Measurements from ENCODE around the gene ANAPC5.
"Not testable (repeated sequence)": the region's sequence is repeated elsewhere in the genome, so short reads cannot be mapped to it uniquely, and the experiment has no call there.

Gene ANAPC5

GRCh38 chr12:121397521-121397920 lies 45.3 kb upstream of the ANAPC5 start:
- Histone ChIP-seq H3K4me1 (no peaks in the 10 kb centered on the region), H3K27me3 (ENCODE audit: control insufficient read depth, insufficient read depth, low read length) (no peaks in the 10 kb centered on the region), H3K4me2 (ENCODE audit: low read length) (no peak overlapping the region), H3K79me2 (peaks cover 8% of the 10 kb centered on the region), H3K9me3 (ENCODE audit: control insufficient read depth, low read length) (no peaks in the 10 kb centered on the region), H2AFZ (no peak overlapping the region), H3K9ac (no peak overlapping the region), H3K27ac (no peak overlapping the region), H3K36me3 (ENCODE audit: control insufficient read depth, insufficient read depth, low read length) (no peaks in the 10 kb centered on the region), H3K4me3 (ENCODE audit: low read depth, low read length) (no peak overlapping the region)
- no peak for TF ChIP-seq CTCF (IDR thresholded peaks at IDR 0.05)

GRCh38 chr12:121392325-121392716 lies 40.1 kb upstream of the ANAPC5 start:
- Histone ChIP-seq H3K4me3 (ENCODE audit: low read depth, low read length) (no peak overlapping the region), H3K4me1 (no peaks in the 10 kb centered on the region), H3K9ac (no peak overlapping the region), H2AFZ (no peak overlapping the region), H3K79me2 (no peaks in the 10 kb centered on the region), H3K27ac (no peak overlapping the region), H3K36me3 (ENCODE audit: control insufficient read depth, insufficient read depth, low read length) (no peaks in the 10 kb centered on the region), H3K9me3 (ENCODE audit: control insufficient read depth, low read length) (no peaks in the 10 kb centered on the region), H3K4me2 (ENCODE audit: low read length) (no peak overlapping the region), H3K27me3 (ENCODE audit: control insufficient read depth, insufficient read depth, low read length) (no peaks in the 10 kb centered on the region)
- TF ChIP-seq CTCF (IDR thresholded peaks at IDR 0.05): no peak

GRCh38 chr12:121391619-121392324 lies 39.6 kb upstream of the ANAPC5 start:
- Histone ChIP-seq H3K27me3 (ENCODE audit: control insufficient read depth, insufficient read depth, low read length) (no peaks in the 10 kb centered on the region), H3K36me3 (ENCODE audit: control insufficient read depth, insufficient read depth, low read length) (no peaks in the 10 kb centered on the region), H3K4me1 (no peaks in the 10 kb centered on the region), H3K9ac (no peak overlapping the region), H3K4me2 (ENCODE audit: low read length) (no peak overlapping the region), H2AFZ (no peak overlapping the region), H3K79me2 (no peaks in the 10 kb centered on the region), H3K4me3 (ENCODE audit: low read depth, low read length) (no peak overlapping the region), H3K27ac (no peak overlapping the region), H3K9me3 (ENCODE audit: control insufficient read depth, low read length) (no peaks in the 10 kb centered on the region)
- TF ChIP-seq CTCF (IDR thresholded peaks at IDR 0.05): no peak

GRCh38 chr12:121390856-121391255 lies 38.6 kb upstream of the ANAPC5 start:
- no peaks in the 10 kb centered on the region for H3K9me3 ChIP-seq (ENCODE audit: control insufficient read depth, low read length)
- H2AFZ ChIP-seq: no peak overlapping the region
- no peak for TF ChIP-seq CTCF (IDR thresholded peaks at IDR 0.05)
- H3K4me1 ChIP-seq: no peaks in the 10 kb centered on the region
- H3K9ac ChIP-seq: no peak overlapping the region
- H3K79me2 ChIP-seq: no peaks in the 10 kb centered on the region
- H3K27ac ChIP-seq: no peak overlapping the region
- no peaks in the 10 kb centered on the region for H3K27me3 ChIP-seq (ENCODE audit: control insufficient read depth, insufficient read depth, low read length)
- H3K4me2 ChIP-seq (ENCODE audit: low read length): no peak overlapping the region
- no peaks in the 10 kb centered on the region for H3K36me3 ChIP-seq (ENCODE audit: control insufficient read depth, insufficient read depth, low read length)
- H3K4me3 ChIP-seq (ENCODE audit: low read depth, low read length): no peak overlapping the region

GRCh38 chr12:121388421-121388981 lies 36.3 kb upstream of the ANAPC5 start:
- Histone ChIP-seq H3K9me3 (ENCODE audit: control insufficient read depth, low read length) (no peaks in the 10 kb centered on the region), H3K79me2 (no peaks in the 10 kb centered on the region), H3K4me3 (ENCODE audit: low read depth, low read length) (no peak overlapping the region), H3K4me2 (ENCODE audit: low read length) (no peak overlapping the region), H3K27ac (no peak overlapping the region), H3K36me3 (ENCODE audit: control insufficient read depth, insufficient read depth, low read length) (no peaks in the 10 kb centered on the region), H3K4me1 (no peaks in the 10 kb centered on the region), H2AFZ (no peak overlapping the region), H3K9ac (no peak overlapping the region), H3K27me3 (ENCODE audit: control insufficient read depth, insufficient read depth, low read length) (no peaks in the 10 kb centered on the region)
- TF ChIP-seq CTCF (IDR thresholded peaks at IDR 0.05): no peak

GRCh38 chr12:121384891-121385290 lies 32.7 kb upstream of the ANAPC5 start:
- H3K4me3 ChIP-seq (ENCODE audit: low read depth, low read length); H3K4me2 ChIP-seq (ENCODE audit: low read length); H3K36me3 ChIP-seq (ENCODE audit: control insufficient read depth, insufficient read depth, low read length); H3K9me3 ChIP-seq (ENCODE audit: control insufficient read depth, low read length); H3K4me1 ChIP-seq; H2AFZ ChIP-seq; H3K27ac ChIP-seq; H3K27me3 ChIP-seq (ENCODE audit: control insufficient read depth, insufficient read depth, low read length); H3K9ac ChIP-seq; H3K79me2 ChIP-seq: not testable (repeated sequence)
